NT2/D1 (cell line): ENCODE measurements around the gene CERS6.

Experiments used
- SUZ12 ChIP-seq: IDR thresholded peaks from 2 replicates; pipeline ENCODE4 v1.6.1; 2011; ENCODE audit not compliant: insufficient read length, insufficient read depth; ENCODE audit errors: extremely low read depth
- YY1 ChIP-seq: IDR thresholded peaks from 2 replicates; pipeline ENCODE4 v1.6.1; 2011; ENCODE audit not compliant: insufficient read length, insufficient read depth

DNA sequence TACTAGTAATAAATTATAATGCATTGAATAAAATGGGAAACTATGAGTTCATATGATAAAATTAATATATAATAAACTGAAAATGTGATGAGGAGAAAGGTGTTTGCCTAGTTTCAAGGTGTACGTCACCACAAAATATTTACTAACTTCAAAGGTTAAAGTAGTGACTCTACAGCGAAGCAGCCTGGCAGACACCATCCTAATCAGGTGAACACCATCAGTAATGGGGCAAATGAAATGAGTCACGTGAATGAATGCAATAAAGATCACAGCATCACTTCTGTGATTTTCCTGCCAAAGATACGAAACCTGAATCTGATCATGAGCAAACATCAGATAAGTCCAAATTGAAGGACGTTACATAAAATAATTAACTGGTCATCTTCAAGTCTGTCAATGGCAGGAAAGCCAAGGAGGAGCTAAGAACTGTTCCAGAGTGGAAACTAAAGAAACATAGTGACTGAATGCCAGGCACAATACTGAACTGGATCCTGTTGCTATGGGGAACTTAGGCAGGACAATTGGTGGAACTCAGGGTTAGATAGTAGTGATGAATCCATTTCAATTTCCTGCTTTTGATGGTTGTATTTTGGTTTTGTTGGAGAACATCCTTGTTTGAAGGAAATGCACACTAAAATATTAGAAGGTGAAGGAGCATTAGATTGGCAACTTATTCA lies 334.3 kb downstream of the CERS6 start:
- TF ChIP-seq YY1 = no peak
- TF ChIP-seq SUZ12 = no peak
